Lower leg skin (tissue), 3 donors: Measurements from ENCODE around the gene HLA-B.

Source experiments
- POLR2A ChIP-seq, 2 donors: fragments of 450-650 bp; IDR thresholded peaks; one replicate each; pipeline ENCODE4 v1.6.1; 2016 to 2017; ENCODE audit warnings: antibody characterized with exemption in 2 of 2, mild to moderate bottlenecking in 1 of 2, moderate library complexity in 1 of 2
- TF ChIP-seq, protein P1 (sequence below), 3 donors: fragments of 450-650 bp; IDR thresholded peaks; one replicate each; pipeline ENCODE4 v1.5.1; 2016; ENCODE audit warnings: antibody characterized with exemption in 3 of 3, mild to moderate bottlenecking in 3 of 3, moderate library complexity in 2 of 3

DNA sequence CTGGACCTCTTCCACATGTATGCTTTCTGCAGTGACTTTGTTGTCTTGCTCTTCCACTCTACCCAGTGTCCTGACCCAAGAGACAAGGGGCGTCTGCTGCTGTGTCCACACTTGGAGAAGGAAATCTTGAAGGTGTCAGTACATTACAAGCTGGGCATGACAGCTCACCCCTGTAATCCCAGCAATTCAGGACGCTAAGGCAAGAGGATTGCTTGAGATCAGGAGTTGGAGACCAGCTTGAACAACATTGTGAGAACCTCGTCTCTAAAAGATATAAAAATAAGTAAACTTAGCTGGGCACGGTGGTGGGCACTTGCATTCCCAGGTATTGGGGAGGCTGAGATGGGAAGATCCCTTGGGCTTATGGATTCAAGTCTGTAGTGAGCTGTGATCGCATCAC is 5.8 kb upstream of the HLA-B start:
- TF ChIP-seq POLR2A (IDR thresholded peaks at IDR 0.05): no peak
- TF ChIP-seq, protein P1, sequence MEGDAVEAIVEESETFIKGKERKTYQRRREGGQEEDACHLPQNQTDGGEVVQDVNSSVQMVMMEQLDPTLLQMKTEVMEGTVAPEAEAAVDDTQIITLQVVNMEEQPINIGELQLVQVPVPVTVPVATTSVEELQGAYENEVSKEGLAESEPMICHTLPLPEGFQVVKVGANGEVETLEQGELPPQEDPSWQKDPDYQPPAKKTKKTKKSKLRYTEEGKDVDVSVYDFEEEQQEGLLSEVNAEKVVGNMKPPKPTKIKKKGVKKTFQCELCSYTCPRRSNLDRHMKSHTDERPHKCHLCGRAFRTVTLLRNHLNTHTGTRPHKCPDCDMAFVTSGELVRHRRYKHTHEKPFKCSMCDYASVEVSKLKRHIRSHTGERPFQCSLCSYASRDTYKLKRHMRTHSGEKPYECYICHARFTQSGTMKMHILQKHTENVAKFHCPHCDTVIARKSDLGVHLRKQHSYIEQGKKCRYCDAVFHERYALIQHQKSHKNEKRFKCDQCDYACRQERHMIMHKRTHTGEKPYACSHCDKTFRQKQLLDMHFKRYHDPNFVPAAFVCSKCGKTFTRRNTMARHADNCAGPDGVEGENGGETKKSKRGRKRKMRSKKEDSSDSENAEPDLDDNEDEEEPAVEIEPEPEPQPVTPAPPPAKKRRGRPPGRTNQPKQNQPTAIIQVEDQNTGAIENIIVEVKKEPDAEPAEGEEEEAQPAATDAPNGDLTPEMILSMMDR (IDR thresholded peaks at IDR 0.05): no peak
